Measurements from ENCODE around the gene CASTOR2.
"Not testable (repeated sequence)": the region's sequence is repeated elsewhere in the genome, so short reads cannot be mapped to it uniquely, and the experiment has no call there.

DNA sequence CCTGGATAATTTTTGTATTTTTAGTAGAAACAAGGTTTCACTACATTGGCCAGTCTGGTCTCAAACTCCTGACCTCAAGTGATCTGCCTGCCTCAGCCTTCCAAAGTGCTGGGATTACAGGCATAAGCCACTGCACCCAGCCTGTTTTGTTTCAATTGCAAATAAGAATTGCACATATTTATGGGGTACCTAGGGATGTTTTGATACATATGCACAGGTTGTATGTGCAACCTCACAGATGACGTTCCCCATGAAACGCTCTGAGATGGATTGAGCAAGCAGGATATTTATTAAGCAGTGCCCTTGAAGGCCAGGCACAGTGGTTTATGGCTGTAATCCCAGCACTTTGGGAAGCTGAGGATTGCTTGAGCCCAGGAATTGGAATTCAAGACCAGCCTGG, 25.1 kb upstream of the CASTOR2 start:
- TF ChIP-seq POLR2A (IDR thresholded peaks at IDR 0.05) = not testable (repeated sequence)
- TF ChIP-seq, protein P1, sequence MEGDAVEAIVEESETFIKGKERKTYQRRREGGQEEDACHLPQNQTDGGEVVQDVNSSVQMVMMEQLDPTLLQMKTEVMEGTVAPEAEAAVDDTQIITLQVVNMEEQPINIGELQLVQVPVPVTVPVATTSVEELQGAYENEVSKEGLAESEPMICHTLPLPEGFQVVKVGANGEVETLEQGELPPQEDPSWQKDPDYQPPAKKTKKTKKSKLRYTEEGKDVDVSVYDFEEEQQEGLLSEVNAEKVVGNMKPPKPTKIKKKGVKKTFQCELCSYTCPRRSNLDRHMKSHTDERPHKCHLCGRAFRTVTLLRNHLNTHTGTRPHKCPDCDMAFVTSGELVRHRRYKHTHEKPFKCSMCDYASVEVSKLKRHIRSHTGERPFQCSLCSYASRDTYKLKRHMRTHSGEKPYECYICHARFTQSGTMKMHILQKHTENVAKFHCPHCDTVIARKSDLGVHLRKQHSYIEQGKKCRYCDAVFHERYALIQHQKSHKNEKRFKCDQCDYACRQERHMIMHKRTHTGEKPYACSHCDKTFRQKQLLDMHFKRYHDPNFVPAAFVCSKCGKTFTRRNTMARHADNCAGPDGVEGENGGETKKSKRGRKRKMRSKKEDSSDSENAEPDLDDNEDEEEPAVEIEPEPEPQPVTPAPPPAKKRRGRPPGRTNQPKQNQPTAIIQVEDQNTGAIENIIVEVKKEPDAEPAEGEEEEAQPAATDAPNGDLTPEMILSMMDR (IDR thresholded peaks at IDR 0.05) = not testable (repeated sequence)
